ENCODE results near the gene ABCC2. TPM values are rescaled to one million over a fixed set of nuclear protein-coding genes. Genes with fewer than 3 reads are reported as not detected.

ABCC2 gene
- total and polyA plus RNA-seq, 2 of the 4 experiments (the other 2 are of a cell fraction) = 0.21 to 0.36 TPM

- WGBS, 2 experiments (ENCODE audit: extremely low coverage in 2 of 2, insufficient read length in 1 of 2) = 100% methylated on average over 1 of the region's 3 CpGs; no CpG with 5 or more reads in 1 of the 2 experiments
- no peak overlapping the region for H3K9ac ChIP-seq (ENCODE audit: low read depth, low read length)
- in situ Hi-C loops (cut with MboI; ENCODE audit: low sequenced_read_pairs) (no loop called here), dilution Hi-C loops (cut with HindIII; ENCODE audit: low sequenced_read_pairs, unreplicated experiment) (no loop called here), intact Hi-C loops (cut with micrococcal nuclease) (no loop called here)
- no peaks in the 10 kb centered on the region for H3K27me3 ChIP-seq (ENCODE audit: control insufficient read depth, insufficient read depth, low read length)
- H3K56ac ChIP-seq (ENCODE audit: extremely low read depth, insufficient read depth, low read length) = no peak overlapping the region
- ChIA-PET CTCF (no interaction called here), POLR2A (ENCODE audit: unreplicated experiment) (no interaction called here)
- no peak overlapping the region for H3K4me3 ChIP-seq (ENCODE audit: insufficient read depth, low read depth, low read length)
- H4K91ac ChIP-seq (ENCODE audit: insufficient read depth, low read depth, low read length) = no peak overlapping the region
- no peaks in the 10 kb centered on the region for H3K9me3 ChIP-seq (ENCODE audit: control insufficient read depth, insufficient read depth, low read length)
- no TSS peak for BruUV-seq (replicated peaks)
- no peaks in the 10 kb centered on the region for H4K20me1 ChIP-seq (ENCODE audit: insufficient read depth, low read length)
- H3K14ac ChIP-seq (replicated peaks; ENCODE audit: low read depth, low read length) = no peak overlapping the region
- H3K4me2 ChIP-seq (ENCODE audit: low read depth, low read length) = no peak overlapping the region
- H3K4me1 ChIP-seq (ENCODE audit: control insufficient read depth, insufficient read depth, low read length) = no peaks in the 10 kb centered on the region; the same call in 1 of the 2 replicates
- no peaks in the 10 kb centered on the region for H3K36me3 ChIP-seq (ENCODE audit: control insufficient read depth, insufficient read depth, low read length)
- ATAC-seq (ENCODE audit: low read depth) (no peak), DNase-seq (no peak)
- H3K23ac ChIP-seq (ENCODE audit: low read depth, low read length) = no peak overlapping the region
- H2AK5ac ChIP-seq (ENCODE audit: low read depth, low read length) = no peak overlapping the region
- H2BK15ac ChIP-seq (ENCODE audit: low read depth, low read length) = no peak overlapping the region
- H3K18ac ChIP-seq (ENCODE audit: low read depth, low read length) = no peak overlapping the region
- no peak overlapping the region for H2BK5ac ChIP-seq (ENCODE audit: low read depth, low read length, poor library complexity, severe bottlenecking)
- H4K5ac ChIP-seq (ENCODE audit: low read depth, low read length) = no peak overlapping the region
- H4K8ac ChIP-seq (ENCODE audit: low read depth in 2 of 2, low read length in 2 of 2) = no peak overlapping the region
- no peak overlapping the region for H3K27ac ChIP-seq (ENCODE audit: insufficient read depth, low read length)
- TF ChIP-seq FOS (IDR thresholded peaks at IDR 0.05; ENCODE audit: low read depth, low read length) = no peak
- no peak for TF ChIP-seq NFE2L2 (IDR thresholded peaks at IDR 0.05; ENCODE audit: low read depth, low read length)
- no peak for TF ChIP-seq MAZ (IDR thresholded peaks at IDR 0.05; ENCODE audit: borderline replicate concordance, low read depth, low read length)
- no peak for TF ChIP-seq CEBPB (IDR thresholded peaks at IDR 0.05; ENCODE audit: low read depth, low read length)
- no peak for TF ChIP-seq RAD21 (IDR thresholded peaks at IDR 0.05; ENCODE audit: low read length)
- no peak for TF ChIP-seq MAFK (IDR thresholded peaks at IDR 0.05; ENCODE audit: low read depth, low read length)
- TF ChIP-seq POLR2A (IDR thresholded peaks at IDR 0.05; ENCODE audit: low read depth, low read length) = no peak
- TF ChIP-seq BHLHE40 (IDR thresholded peaks at IDR 0.05; ENCODE audit: low read depth, low read length) = no peak
- no peak for TF ChIP-seq RCOR1 (IDR thresholded peaks at IDR 0.05; ENCODE audit: insufficient replicate concordance, low read length)
- TF ChIP-seq CTCF (conservative IDR thresholded peaks at IDR 0.05; ENCODE audit: low read depth, low read length) = no peak
- no peak for TF ChIP-seq USF2 (IDR thresholded peaks at IDR 0.05; ENCODE audit: low read depth, low read length)
- no peak for TF ChIP-seq SMC3 (IDR thresholded peaks at IDR 0.05; ENCODE audit: low read depth, low read length)
- no peak for TF ChIP-seq ELK1 (IDR thresholded peaks at IDR 0.05; ENCODE audit: borderline replicate concordance, low read depth, low read length)
- no peak for TF ChIP-seq MXI1 (IDR thresholded peaks at IDR 0.05; ENCODE audit: borderline replicate concordance, low read depth, low read length)
- no peak for TF ChIP-seq CHD1 (IDR thresholded peaks at IDR 0.05; ENCODE audit: low read depth, low read length)
- no peak for TF ChIP-seq RFX5 (IDR thresholded peaks at IDR 0.05; ENCODE audit: low read depth, low read length)
- H2BK20ac ChIP-seq (ENCODE audit: low read depth, low read length) = no peak overlapping the region
- no peak overlapping the region for H2AK9ac ChIP-seq (replicated peaks; ENCODE audit: low read depth, low read length, poor library complexity)
- no peaks in the 10 kb centered on the region for H3K79me1 ChIP-seq (ENCODE audit: low read depth in 1 of 2, low read length in 2 of 2)
- peaks cover 4% of the 10 kb centered on the region; the same call in 1 of the 2 replicates for H3K9me1 ChIP-seq (ENCODE audit: insufficient read depth, low read length)
- H3K4ac ChIP-seq (ENCODE audit: low read depth, low read length) = no peak overlapping the region
- H2BK120ac ChIP-seq (ENCODE audit: low read depth, low read length) = no peak overlapping the region
- H2AFZ ChIP-seq (replicated peaks; ENCODE audit: low read length, poor library complexity) = no peak overlapping the region
These were observed 69.4 kb downstream of the ABCC2 start for GRCh38 chr10:99851825-99852224.

Data from IMR-90 (cell line).